SK-N-SH (cell line): ENCODE measurements around the gene HOXD10. TPM values are rescaled to one million over a fixed set of nuclear protein-coding genes. Genes with fewer than 3 reads are reported as not detected.
A peak's percentile ranks its signal among the peaks of the same experiment; 100 is the strongest.

Experiments used
- CTCF ChIA-PET: fragments of 300-600, 350-600 bp; formaldehyde crosslinking; extraction: SDS; loops from one replicate; lab custom pipeline; 2021; lab: Yijun Ruan, JAX
- POLR2A ChIA-PET: fragments of 350-600 bp; sonication (Branson Sonifier 250); formaldehyde crosslinking; extraction: SDS; loops from one replicate; lab custom pipeline; 2020; ENCODE audit warnings: antibody characterized with exemption, inconsistent platforms; lab: Yijun Ruan, JAX
- DNase-seq: peaks from one replicate; pipeline ENCODE4 v3.0.0; 2012
- H2AFZ ChIP-seq: fragments of 200-600 bp; sonication (generic); 2 replicates; pipeline ENCODE4 v1.8.1; 2016; ENCODE audit warnings: antibody characterized with exemption, mild to moderate bottlenecking, low read depth
- H3F3A ChIP-seq: fragments of 200-600 bp; sonication (generic); replicated peaks from 2 replicates; pipeline ENCODE3; 2016; ENCODE audit warnings: antibody characterized with exemption, mild to moderate bottlenecking; ENCODE audit not compliant: insufficient read depth
- H3K27ac ChIP-seq, 2 experiments: fragments of 200-500 bp in 1 of 2; fragments of 200-600 bp in 1 of 2; sonication (Bioruptor generic) in 1 of 2; sonication (generic), shearing (Covaris generic) in 1 of 2; 2 replicates each; pipeline versions ENCODE4 v1.5.1 to v1.6.1; 2014 to 2016; ENCODE audit warnings: low read depth in 2 of 2, inconsistent platforms in 1 of 2, low read length in 1 of 2, mild to moderate bottlenecking in 1 of 2, mixed read lengths in 1 of 2
- H3K27me3 ChIP-seq: fragments of 200-600 bp; sonication (generic), shearing (Covaris generic); 2 replicates; pipeline ENCODE4 v1.6.1; 2016; ENCODE audit warnings: mixed run types; ENCODE audit not compliant: insufficient read depth
- H3K36me3 ChIP-seq, 2 experiments: fragments of 200-500 bp in 1 of 2; fragments of 200-600 bp in 1 of 2; sonication (Bioruptor generic) in 1 of 2; sonication (generic) in 1 of 2; replicated peaks in 1 of 2; 2 replicates each; pipeline versions ENCODE3 to v1.5.1; 2014 to 2016; ENCODE audit warnings: low read length in 1 of 2, mild to moderate bottlenecking in 1 of 2; ENCODE audit not compliant: insufficient read depth in 2 of 2, control insufficient read depth in 1 of 2
- H3K4me1 ChIP-seq, 2 experiments: fragments of 200-500 bp in 1 of 2; fragments of 200-600 bp in 1 of 2; sonication (Bioruptor generic) in 1 of 2; sonication (generic), shearing (Covaris generic) in 1 of 2; 2 replicates each; pipeline versions ENCODE4 v1.5.1 to v1.6.1; 2014 to 2016; ENCODE audit warnings: low read depth in 1 of 2, low read length in 1 of 2, mixed run types in 1 of 2; ENCODE audit not compliant: insufficient read depth in 2 of 2, control insufficient read depth in 1 of 2
- H3K4me2 ChIP-seq: fragments of 200-600 bp; sonication (generic), shearing (Covaris generic); 2 replicates; pipeline ENCODE4 v1.6.1; 2017; ENCODE audit warnings: mixed run types
- H3K4me3 ChIP-seq, 2 experiments: fragments of 200-500 bp in 1 of 2; fragments of 200-600 bp in 1 of 2; sonication (Bioruptor generic) in 1 of 2; sonication (generic), shearing (Covaris generic) in 1 of 2; 2 replicates each; pipeline versions ENCODE4 v1.5.1 to v1.8.1; 2014 to 2016; ENCODE audit warnings: low read depth in 2 of 2, inconsistent platforms in 1 of 2, low read length in 1 of 2, mild to moderate bottlenecking in 1 of 2, mixed read lengths in 1 of 2, moderate library complexity in 1 of 2
- H3K79me2 ChIP-seq: fragments of 200-600 bp; sonication (generic); 2 replicates; pipeline ENCODE4 v1.8.1; 2017; ENCODE audit warnings: mild to moderate bottlenecking; ENCODE audit not compliant: insufficient read depth
- H3K9ac ChIP-seq: fragments of 200-600 bp; sonication (generic); 2 replicates; pipeline ENCODE4 v1.6.1; 2017; ENCODE audit warnings: mixed run types
- H3K9me2 ChIP-seq: fragments of 200-600 bp; sonication (generic); 2 replicates; pipeline ENCODE4 v1.6.1; 2017; ENCODE audit warnings: mixed run types
- H3K9me3 ChIP-seq: fragments of 200-600 bp; sonication (generic); 2 replicates; pipeline ENCODE4 v1.6.1; 2017; ENCODE audit warnings: mixed run types, mild to moderate bottlenecking, moderate library complexity
- H4K20me1 ChIP-seq: fragments of 200-600 bp; sonication (generic); 2 replicates; pipeline ENCODE4 v1.6.1; 2017; ENCODE audit warnings: mild to moderate bottlenecking, mixed run types; ENCODE audit not compliant: insufficient read depth
- CHD2 ChIP-seq: fragments of 150-350 bp; IDR thresholded peaks from 2 replicates; pipeline ENCODE4 v1.6.1; 2018; ENCODE audit warnings: low read length; ENCODE audit not compliant: partially characterized antibody
- CTCF ChIP-seq: fragments of 200-600 bp; sonication (generic); IDR thresholded peaks from 2 replicates; pipeline ENCODE4 v1.6.1; 2017; ENCODE audit warnings: antibody characterized with exemption, mild to moderate bottlenecking, moderate library complexity
- FOXJ3 ChIP-seq: sonication (generic); formaldehyde crosslinking; IDR thresholded peaks from 2 replicates; pipeline ENCODE4 v1.5.1; 2020; ENCODE audit warnings: mild to moderate bottlenecking, missing genetic modification reagents
- FOXM1 ChIP-seq: IDR thresholded peaks from 2 replicates; pipeline ENCODE4 v1.4.0; 2012; ENCODE audit warnings: low read depth, mild to moderate bottlenecking
- GABPA ChIP-seq: IDR thresholded peaks from 2 replicates; pipeline ENCODE4 v1.4.0; 2012; ENCODE audit warnings: low read depth, mild to moderate bottlenecking
- GATA2 ChIP-seq: sonication (generic); formaldehyde crosslinking; IDR thresholded peaks from 2 replicates; pipeline ENCODE4 v1.5.0; 2020; ENCODE audit warnings: mild to moderate bottlenecking, missing genetic modification reagents
- MAX ChIP-seq: IDR thresholded peaks from 2 replicates; pipeline ENCODE4 v1.4.0; 2012; ENCODE audit warnings: low read depth
- MEF2A ChIP-seq: IDR thresholded peaks from 2 replicates; pipeline ENCODE4 v1.4.0; 2012; ENCODE audit warnings: low read depth, borderline replicate concordance
- MXI1 ChIP-seq: IDR thresholded peaks from 2 replicates; pipeline ENCODE4 v1.6.1; 2012; ENCODE audit warnings: mild to moderate bottlenecking, low read depth, low read length, improper control_type of control experiment
- PBX3 ChIP-seq: IDR thresholded peaks from 2 replicates; pipeline ENCODE4; 2012
- RAD21 ChIP-seq: IDR thresholded peaks from 2 replicates; pipeline ENCODE4 v1.6.1; 2012; ENCODE audit warnings: mild to moderate bottlenecking, low read length
- RCOR1 ChIP-seq: fragments of 150-350 bp; IDR thresholded peaks from 2 replicates; pipeline ENCODE4 v1.6.1; 2017; ENCODE audit warnings: antibody characterized with exemption, low read length
- SMC3 ChIP-seq: IDR thresholded peaks from 2 replicates; pipeline ENCODE4 v1.6.1; 2012; ENCODE audit warnings: low read depth, low read length, improper control_type of control experiment
- TCF12 ChIP-seq: IDR thresholded peaks from 2 replicates; pipeline ENCODE4 v1.4.0; 2012
- USF1 ChIP-seq: IDR thresholded peaks from 2 replicates; pipeline ENCODE4 v1.4.0; 2012; ENCODE audit warnings: low read depth, borderline replicate concordance
- YY1 ChIP-seq: IDR thresholded peaks from 2 replicates; pipeline ENCODE4 v1.4.0; 2012; ENCODE audit warnings: low read depth, mild to moderate bottlenecking
- whole genome bisulfite sequencing: methylation state at CpG from one replicate; pipeline ENCODE4 v1.1.6; 2017; ENCODE audit warnings: low lambda C conversion rate; 5-methylcytosine and 5-hydroxymethylcytosine counted together
- polyA plus RNA-seq, 3 experiments: library from polyadenylated mRNA; depleted of rRNA; stranded (reverse); fragments of >200 nt; gene quantifications; 2 replicates each; pipeline ENCODE4 v1.2.3, GENCODE V29; 2012

Gene HOXD10
- polyA plus RNA-seq, 1 of the 3 experiments (the other 2 are of a cell fraction): 0.10 TPM

- Histone ChIP-seq H3K4me3 (peak overlapping the region; percentile 40 to 52; a peak in 2 of 4 replicates), H3K36me3 (no peaks in the 10 kb centered on the region), H3K79me2 (no peaks in the 10 kb centered on the region), H3F3A (no peaks in the 10 kb centered on the region), H4K20me1 (0 out of 2 replicates have a peak, but pooled peaks cover 8% of the 10 kb centered on the region), H3K9me2 (no peaks in the 10 kb centered on the region), H2AFZ (no peak overlapping the region), H3K4me2 (peak overlapping the region; percentile 66), H3K9me3 (no peaks in the 10 kb centered on the region), H3K27me3 (peaks cover 97% of the 10 kb centered on the region)
- POLR2A ChIA-PET: no interaction called here
- 86% methylated on average over 19 of the region's 29 CpGs for WGBS
- TF ChIP-seq FOXM1 (no peak), MEF2A (no peak), USF1 (no peak), TCF12 (no peak), CHD2 (no peak), CTCF (no peak), FOXJ3 (CRISPR knock-in tag) (no peak), MAX (no peak)
- TF ChIP-seq, all 33 proteins: peak for 0
- Histone ChIP-seq H3K27ac (no peak overlapping the region), H3K9ac (no peak overlapping the region), H3K4me1 (peaks cover 0 to 26% of the 10 kb centered on the region in 2 experiments; a peak in 1 of 4 replicates)
- no peak for DNase-seq
- CTCF ChIA-PET: interaction anchor here (0.6 to 13.5 kb wide), 34 partner anchors 7 to 1394 kb away, joined by 3 to 264 read pairs (median 5); partner anchors contain the start of genes HOXD10, HOXD11, HOXD12 and HOXD13
Measured at GRCh38 chr2:176087330-176088047, 29.1 kb upstream of the HOXD10 start.

- no peaks in the 10 kb centered on the region for H3K36me3 ChIP-seq
- peak overlapping the region; percentile 40 to 52 for H3K4me3 ChIP-seq
- 8% methylated on average over 30 of the region's 49 CpGs for WGBS
- H3K79me2 ChIP-seq: no peaks in the 10 kb centered on the region
- H3K9me2 ChIP-seq: no peaks in the 10 kb centered on the region
- H3K9ac ChIP-seq: no peak overlapping the region
- peak; percentile 86 for DNase-seq
- POLR2A ChIA-PET: no interaction called here
- no peaks in the 10 kb centered on the region for H3K9me3 ChIP-seq
- H3K4me1 ChIP-seq: peaks cover 0 to 24% of the 10 kb centered on the region in 2 experiments; a peak in 1 of 4 replicates
- H2AFZ ChIP-seq: no peak overlapping the region; the same call in 1 of the 2 replicates
- peaks cover 95% of the 10 kb centered on the region for H3K27me3 ChIP-seq
- H3F3A ChIP-seq: no peaks in the 10 kb centered on the region
- CTCF ChIA-PET: interaction anchor here (0.6 to 13.5 kb wide), 46 partner anchors 8 to 1395 kb away, joined by 3 to 264 read pairs (median 4); partner anchors contain the start of genes HOXD10, HOXD11 and HOXD12
- H4K20me1 ChIP-seq: 0 out of 2 replicates have a peak, but pooled peaks cover 8% of the 10 kb centered on the region
- no peak overlapping the region for H3K27ac ChIP-seq
- H3K4me2 ChIP-seq: peak overlapping the region; percentile 66
- TF ChIP-seq MAX: 0 out of 2 replicates have a peak, but pooled peaks have one; percentile 23
- peak; percentile 75 for TF ChIP-seq RAD21
- no peak for TF ChIP-seq MEF2A
- peak; percentile 51 for TF ChIP-seq SMC3
- no peak for TF ChIP-seq RCOR1
- TF ChIP-seq GABPA: no peak
- no peak for TF ChIP-seq YY1
- no peak for TF ChIP-seq CHD2
- TF ChIP-seq MXI1: no peak
- TF ChIP-seq GATA2 (CRISPR knock-in tag): no peak
- TF ChIP-seq PBX3: no peak
Measured at GRCh38 chr2:176088048-176088936, 28.3 kb upstream of the HOXD10 start.
